Calu3 (cell line): Measurements from ENCODE around the gene CEP68. TPM values are rescaled to one million over a fixed set of nuclear protein-coding genes. Genes with fewer than 3 reads are reported as not detected.

Experiments
- BruUV-seq: library from RNA; stranded (reverse); fragments of 400-500 nt; replicated peaks from 2 replicates; lab custom pipeline; 2021; lab: Mats Ljungman, UMichigan
- CTCF ChIA-PET: fragments of 300-600 bp; sonication (Branson Sonifier 250); formaldehyde crosslinking; loops from one replicate; lab custom pipeline; 2022; ENCODE audit warnings: antibody characterized with exemption; lab: Charles Lee
- DNase-seq: peaks from one replicate; pipeline ENCODE4 v3.0.0; 2022
- H3K27ac Mint-ChIP-seq: one replicate; pipeline ENCODE4 v1.8.0; 2022; ENCODE audit warnings: mixed read lengths; ENCODE audit not compliant: unreplicated experiment
- H3K27me3 Mint-ChIP-seq: one replicate; pipeline ENCODE4 v1.8.0; 2022; ENCODE audit warnings: mixed read lengths; ENCODE audit not compliant: unreplicated experiment
- H3K36me3 Mint-ChIP-seq: one replicate; pipeline ENCODE4 v1.8.0; 2022; ENCODE audit warnings: mild to moderate bottlenecking, moderate library complexity, mixed read lengths; ENCODE audit not compliant: insufficient read depth, unreplicated experiment
- H3K4me1 Mint-ChIP-seq: one replicate; pipeline ENCODE4 v1.8.0; 2022; ENCODE audit warnings: mild to moderate bottlenecking, low read depth, mixed read lengths; ENCODE audit not compliant: unreplicated experiment
- H3K4me3 Mint-ChIP-seq: one replicate; pipeline ENCODE4 v1.8.0; 2022; ENCODE audit warnings: mild to moderate bottlenecking, low read depth, moderate library complexity, mixed read lengths; ENCODE audit not compliant: unreplicated experiment
- H3K9me3 Mint-ChIP-seq: one replicate; pipeline ENCODE4 v1.8.0; 2022; ENCODE audit warnings: low read depth, mixed read lengths; ENCODE audit not compliant: unreplicated experiment
- intact Hi-C: fragments of 100-400 bp; cut with micrococcal nuclease; formaldehyde crosslinking; loops from one replicate; pipeline ENCODE4 v1.10.0; 2022; ENCODE audit not compliant: unreplicated experiment
- total RNA-seq: library from RNA; stranded (reverse); gene quantifications from 2 replicates; pipeline ENCODE4 v1.2.3, GENCODE V29; 2022
- TF ChIP-seq, protein P1 (sequence below): fragments of 200-600 bp; IDR thresholded peaks from one replicate; pipeline ENCODE4 v1.8.0; 2022; ENCODE audit warnings: antibody characterized with exemption; ENCODE audit not compliant: unreplicated experiment

CEP68 gene
- total RNA-seq, 1 experiment from 2014 or later = 9.6 TPM

GRCh38 chr2:65107530-65107929 lies 51.3 kb downstream of the CEP68 start:
- peaks cover 46% of the 10 kb centered on the region for H3K36me3 Mint-ChIP-seq
- CTCF ChIA-PET = interaction anchor here (0.6 to 0.7 kb wide), 3 partner anchors 70 to 201 kb away, joined by 3 to 8 read pairs (median 7); no protein-coding TSS in a partner anchor

GRCh38 chr2:65108780-65109179 lies 52.6 kb downstream of the CEP68 start:
- Mint-ChIP-seq H3K4me3 (no peak overlapping the region), H3K9me3 (no peaks in the 10 kb centered on the region), H3K4me1 (no peaks in the 10 kb centered on the region), H3K27me3 (no peaks in the 10 kb centered on the region), H3K36me3 (peaks cover 33% of the 10 kb centered on the region), H3K27ac (no peak overlapping the region)
- DNase-seq = no peak
- TF ChIP-seq, protein P1, sequence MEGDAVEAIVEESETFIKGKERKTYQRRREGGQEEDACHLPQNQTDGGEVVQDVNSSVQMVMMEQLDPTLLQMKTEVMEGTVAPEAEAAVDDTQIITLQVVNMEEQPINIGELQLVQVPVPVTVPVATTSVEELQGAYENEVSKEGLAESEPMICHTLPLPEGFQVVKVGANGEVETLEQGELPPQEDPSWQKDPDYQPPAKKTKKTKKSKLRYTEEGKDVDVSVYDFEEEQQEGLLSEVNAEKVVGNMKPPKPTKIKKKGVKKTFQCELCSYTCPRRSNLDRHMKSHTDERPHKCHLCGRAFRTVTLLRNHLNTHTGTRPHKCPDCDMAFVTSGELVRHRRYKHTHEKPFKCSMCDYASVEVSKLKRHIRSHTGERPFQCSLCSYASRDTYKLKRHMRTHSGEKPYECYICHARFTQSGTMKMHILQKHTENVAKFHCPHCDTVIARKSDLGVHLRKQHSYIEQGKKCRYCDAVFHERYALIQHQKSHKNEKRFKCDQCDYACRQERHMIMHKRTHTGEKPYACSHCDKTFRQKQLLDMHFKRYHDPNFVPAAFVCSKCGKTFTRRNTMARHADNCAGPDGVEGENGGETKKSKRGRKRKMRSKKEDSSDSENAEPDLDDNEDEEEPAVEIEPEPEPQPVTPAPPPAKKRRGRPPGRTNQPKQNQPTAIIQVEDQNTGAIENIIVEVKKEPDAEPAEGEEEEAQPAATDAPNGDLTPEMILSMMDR = no peak
- intact Hi-C loops = no loop called here
- CTCF ChIA-PET = no interaction called here
- no TSS peak for BruUV-seq

More at GRCh38 chr2:65107530-65107929, 51.3 kb downstream of the CEP68 start:
- Mint-ChIP-seq H3K9me3 (no peaks in the 10 kb centered on the region), H3K27ac (no peak overlapping the region), H3K4me1 (no peaks in the 10 kb centered on the region), H3K4me3 (no peak overlapping the region), H3K27me3 (no peaks in the 10 kb centered on the region)
- intact Hi-C loops = no loop called here
- TF ChIP-seq, protein P1 = no peak
- no peak for DNase-seq
- BruUV-seq = no TSS peak

DNA sequence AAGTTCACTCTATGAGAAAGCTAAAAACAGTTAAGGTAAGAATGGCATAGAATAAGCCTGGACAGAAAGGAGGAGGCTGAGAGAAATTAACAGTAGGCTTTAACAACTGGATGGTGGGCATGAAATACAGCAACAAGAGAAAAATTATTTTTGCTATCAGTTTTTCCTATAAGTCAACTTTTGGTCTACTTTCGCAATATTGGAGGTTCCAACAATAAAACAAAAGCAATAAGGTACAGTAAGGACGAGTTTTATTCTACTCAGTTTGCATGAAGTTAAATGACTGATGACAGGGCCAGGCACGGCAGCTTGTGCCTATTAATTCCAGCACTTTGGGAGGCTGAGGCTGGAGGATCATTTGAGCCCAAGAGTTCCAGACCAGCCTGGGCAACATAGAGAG lies 56.4 kb downstream of the CEP68 start:
- H3K27me3 Mint-ChIP-seq = no peaks in the 10 kb centered on the region
- TF ChIP-seq, protein P1 = no peak
- H3K9me3 Mint-ChIP-seq = no peaks in the 10 kb centered on the region
- intact Hi-C loops = no loop called here
- BruUV-seq = no TSS peak
- H3K4me3 Mint-ChIP-seq = no peak overlapping the region
- CTCF ChIA-PET = no interaction called here
- H3K4me1 Mint-ChIP-seq = peaks cover 3% of the 10 kb centered on the region
- no peak for DNase-seq
- H3K36me3 Mint-ChIP-seq = peaks cover 27% of the 10 kb centered on the region
- H3K27ac Mint-ChIP-seq = no peak overlapping the region

- H3K9me3 Mint-ChIP-seq = no peaks in the 10 kb centered on the region
- H3K27ac Mint-ChIP-seq = no peak overlapping the region
- H3K27me3 Mint-ChIP-seq = no peaks in the 10 kb centered on the region
- TF ChIP-seq, protein P1 = no peak
- CTCF ChIA-PET = no interaction called here
- DNase-seq = no peak
- intact Hi-C loops = no loop called here
- BruUV-seq = no TSS peak
- peaks cover 25% of the 10 kb centered on the region for H3K36me3 Mint-ChIP-seq
- H3K4me3 Mint-ChIP-seq = no peak overlapping the region
- H3K4me1 Mint-ChIP-seq = peaks cover 6% of the 10 kb centered on the region
Measured at GRCh38 chr2:65113229-65113628, 57.0 kb downstream of the CEP68 start.
